H9 (cell line): Measurements from ENCODE around the gene FGF9. TPM values are rescaled to one million over a fixed set of nuclear protein-coding genes. Genes with fewer than 3 reads are reported as not detected.

ENCODE experiments used
- DNase-seq: peaks from one replicate; pipeline ENCODE4 v3.0.0-alpha.2; 2017
- H2AFZ ChIP-seq: one replicate; pipeline ENCODE4 v1.6.1; 2013; ENCODE audit warnings: mild to moderate bottlenecking, low read length, control low read depth, moderate library complexity
- H2AK5ac ChIP-seq: 2 replicates; pipeline ENCODE4 v1.6.1; 2013; ENCODE audit warnings: low read length, control low read depth, mixed read lengths; ENCODE audit not compliant: insufficient read length
- H2BK120ac ChIP-seq: one replicate; pipeline ENCODE4 v1.6.1; 2013; ENCODE audit warnings: low read depth, mild to moderate bottlenecking, low read length, control low read depth, inconsistent platforms; ENCODE audit not compliant: poor library complexity, severe bottlenecking
- H2BK12ac ChIP-seq: 2 replicates; pipeline ENCODE4 v1.6.1; 2013; ENCODE audit warnings: low read length, control low read depth, mixed read lengths, low read depth; ENCODE audit not compliant: insufficient read length
- H2BK15ac ChIP-seq: 2 replicates; pipeline ENCODE4 v1.6.1; 2013; ENCODE audit warnings: low read depth, low read length, control low read depth
- H2BK20ac ChIP-seq: one replicate; pipeline ENCODE4 v1.6.1; 2013; ENCODE audit warnings: low read depth, mild to moderate bottlenecking, low read length, control low read depth, inconsistent platforms; ENCODE audit not compliant: poor library complexity, severe bottlenecking
- H2BK5ac ChIP-seq: 2 replicates; pipeline ENCODE4 v1.6.1; 2013; ENCODE audit warnings: low read length, control low read depth, mixed read lengths; ENCODE audit not compliant: insufficient read length
- H3K14ac ChIP-seq: 2 replicates; pipeline ENCODE4 v1.6.1; 2013; ENCODE audit warnings: low read length, control low read depth; ENCODE audit not compliant: insufficient read depth
- H3K18ac ChIP-seq: 2 replicates; pipeline ENCODE4 v1.6.1; 2013; ENCODE audit warnings: low read depth, mild to moderate bottlenecking, mixed read lengths, low read length, control low read depth; ENCODE audit not compliant: insufficient read length
- H3K23ac ChIP-seq: 2 replicates; pipeline ENCODE4 v1.6.1; 2013; ENCODE audit warnings: low read length, control low read depth, mixed read lengths, low read depth; ENCODE audit not compliant: insufficient read length
- H3K23me2 ChIP-seq: 2 replicates; pipeline ENCODE4 v1.6.1; 2013; ENCODE audit warnings: low read depth, mild to moderate bottlenecking, mixed read lengths, low read length, control low read depth; ENCODE audit not compliant: insufficient read length, poor library complexity, severe bottlenecking
- H3K27ac ChIP-seq: 2 replicates; pipeline ENCODE4 v1.5.1; 2013; ENCODE audit warnings: low read length, control low read depth, mixed read lengths, low read depth; ENCODE audit not compliant: insufficient read length
- H3K27me3 ChIP-seq: 2 replicates; pipeline ENCODE4 v1.6.1; 2013; ENCODE audit warnings: low read length, control low read depth, inconsistent platforms; ENCODE audit not compliant: insufficient read depth
- H3K4ac ChIP-seq: 2 replicates; pipeline ENCODE4 v1.6.1; 2013; ENCODE audit warnings: low read depth, mild to moderate bottlenecking, control low read depth, inconsistent platforms, low read length, moderate library complexity
- H3K4me1 ChIP-seq: 2 replicates; pipeline ENCODE4 v1.6.1; 2013; ENCODE audit warnings: low read length, control low read depth, inconsistent platforms; ENCODE audit not compliant: insufficient read depth
- H3K4me2 ChIP-seq: 2 replicates; pipeline ENCODE4 v1.6.1; 2013; ENCODE audit warnings: low read length, control low read depth, mixed read lengths; ENCODE audit not compliant: insufficient read length, insufficient read depth
- H3K56ac ChIP-seq: 2 replicates; pipeline ENCODE4 v1.6.1; 2013; ENCODE audit warnings: low read depth, mild to moderate bottlenecking, mixed read lengths, low read length, control low read depth; ENCODE audit not compliant: insufficient read length
- H3K79me1 ChIP-seq: 2 replicates; pipeline ENCODE4 v1.6.1; 2013; ENCODE audit warnings: low read depth, mild to moderate bottlenecking, moderate library complexity, low read length, control low read depth, inconsistent platforms; ENCODE audit not compliant: insufficient read depth, poor library complexity, severe bottlenecking
- H3K79me2 ChIP-seq: 2 replicates; pipeline ENCODE4 v1.6.1; 2013; ENCODE audit warnings: low read length, control low read depth, inconsistent platforms; ENCODE audit not compliant: insufficient read depth
- H3K9ac ChIP-seq: 2 replicates; pipeline ENCODE4 v1.6.1; 2013; ENCODE audit warnings: low read length, control low read depth, mixed read lengths; ENCODE audit not compliant: insufficient read length; ENCODE audit errors: extremely low read depth
- H3K9me3 ChIP-seq: one replicate; pipeline ENCODE4 v1.6.1; 2013; ENCODE audit warnings: low read depth, low read length, inconsistent platforms; ENCODE audit not compliant: control insufficient read depth
- H3T11ph ChIP-seq: one replicate; pipeline ENCODE4 v1.6.1; 2013; ENCODE audit warnings: mild to moderate bottlenecking, low read length, control low read depth, inconsistent platforms
- H4K20me1 ChIP-seq: one replicate; pipeline ENCODE4 v1.6.1; 2013; ENCODE audit not compliant: control insufficient read depth, insufficient read length, insufficient read depth
- H4K5ac ChIP-seq: 2 replicates; pipeline ENCODE4 v1.6.1; 2013; ENCODE audit warnings: low read depth, mild to moderate bottlenecking, mixed read lengths, low read length, control low read depth; ENCODE audit not compliant: insufficient read length
- H4K8ac ChIP-seq: replicated peaks from 2 replicates; pipeline ENCODE4 v1.6.1; 2013; ENCODE audit warnings: low read length, control low read depth, mixed read lengths, low read depth; ENCODE audit not compliant: insufficient read length
- H4K91ac ChIP-seq: 2 replicates; pipeline ENCODE4 v1.6.1; 2013; ENCODE audit warnings: low read depth, mild to moderate bottlenecking, moderate library complexity, mixed read lengths, low read length, control low read depth; ENCODE audit not compliant: insufficient read length
- H3K27ac Mint-ChIP-seq, 3 experiments: 2 replicates in 2 of 3; 3 replicates in 1 of 3; pipeline ENCODE4 v1.8.0; 2020 to 2021; ENCODE audit warnings: mixed read lengths in 3 of 3, mild to moderate bottlenecking in 1 of 3, moderate library complexity in 1 of 3
- H3K27me3 Mint-ChIP-seq: 2 replicates; pipeline ENCODE4 v1.8.0; 2021; ENCODE audit warnings: low read depth, mild to moderate bottlenecking, moderate library complexity, mixed read lengths
- H3K36me3 Mint-ChIP-seq, 3 experiments: 2 replicates in 2 of 3; 3 replicates in 1 of 3; pipeline ENCODE4 v1.8.0; 2020 to 2021; ENCODE audit warnings: low read depth in 3 of 3, mixed read lengths in 3 of 3; ENCODE audit not compliant: insufficient read depth in 1 of 3
- H3K4me1 Mint-ChIP-seq, 2 experiments: 2 replicates each; pipeline ENCODE4 v1.8.0; 2020; ENCODE audit warnings: mixed read lengths in 2 of 2
- H3K4me3 Mint-ChIP-seq, 2 experiments: 2 replicates in 1 of 2; 3 replicates in 1 of 2; pipeline ENCODE4 v1.8.0; 2020 to 2021; ENCODE audit warnings: mild to moderate bottlenecking in 2 of 2, mixed read lengths in 2 of 2, moderate library complexity in 1 of 2
- H3K9me3 Mint-ChIP-seq, 2 experiments: 2 replicates in 1 of 2; 3 replicates in 1 of 2; pipeline ENCODE4 v1.8.0; 2020; ENCODE audit warnings: mild to moderate bottlenecking in 2 of 2, mixed read lengths in 2 of 2, moderate library complexity in 1 of 2
- CTCF ChIP-seq: fragments of 200-600 bp; sonication (generic); conservative IDR thresholded peaks from 3 replicates; pipeline ENCODE4 v1.8.0; 2021; ENCODE audit warnings: antibody characterized with exemption, mild to moderate bottlenecking
- WGBS: extraction: QIAGEN DNeasy Blood & Tissue Kit; methylation state at CpG from one replicate; pipeline ENCODE4 v1.1.7; 2013; ENCODE audit warnings: missing lambda C conversion rate, low lambda C conversion rate, mixed read lengths; ENCODE audit not compliant: insufficient read length; ENCODE audit errors: extremely low coverage; 5-methylcytosine and 5-hydroxymethylcytosine counted together
- total RNA-seq: library from RNA; stranded (reverse); gene quantifications from 2 replicates; pipeline ENCODE4 v1.2.1, GENCODE V29; 2021

Gene FGF9
- total RNA-seq, 1 experiment from 2014 or later = 0.22 TPM

- no peak overlapping the region for H3K27ac Mint-ChIP-seq
- Histone ChIP-seq H2BK12ac (no peak overlapping the region), H3K79me2 (no peaks in the 10 kb centered on the region), H3K4ac (no peak overlapping the region), H2BK120ac (no peak overlapping the region), H3K18ac (no peak overlapping the region), H2BK15ac (no peak overlapping the region), H3K4me1 (peaks cover 6% of the 10 kb centered on the region; the same call in 1 of the 2 replicates), H3K4me2 (no peak overlapping the region), H3K79me1 (no peaks in the 10 kb centered on the region), H3K9me3 (no peaks in the 10 kb centered on the region), H4K91ac (no peak overlapping the region), H2AFZ (no peak overlapping the region), H3T11ph (no peak overlapping the region), H3K9ac (no peak overlapping the region), H4K5ac (no peak overlapping the region), H4K8ac (no peak overlapping the region), H3K14ac (no peak overlapping the region), H3K56ac (no peak overlapping the region), H3K23ac (no peak overlapping the region), H2BK20ac (no peak overlapping the region), H3K27me3 (no peaks in the 10 kb centered on the region), H4K20me1 (no peaks in the 10 kb centered on the region), H3K27ac (no peak overlapping the region), H2AK5ac (no peak overlapping the region), H2BK5ac (no peak overlapping the region), H3K23me2 (no peaks in the 10 kb centered on the region)
- H3K4me1 Mint-ChIP-seq = peaks cover 7 to 10% of the 10 kb centered on the region in 2 experiments; a peak in 3 of 4 replicates
- peaks cover 2% of the 10 kb centered on the region; the same call in 1 of the 2 replicates for H3K27me3 Mint-ChIP-seq
- DNase-seq = no peak
- peaks cover 4% of the 10 kb centered on the region in 2 experiments; a peak in 4 of 5 replicates for H3K9me3 Mint-ChIP-seq
- H3K36me3 Mint-ChIP-seq = peaks cover 0 to 2% (median 0%) of the 10 kb centered on the region in 3 experiments; a peak in 2 of 7 replicates
- no peak for TF ChIP-seq CTCF
- no peak overlapping the region for H3K4me3 Mint-ChIP-seq
- WGBS = no CpG with 5 or more reads among the region's 9 CpGs
Measured at GRCh38 chr13:21733475-21734263, 62.8 kb downstream of the FGF9 start.
